K562 (cell line): ENCODE data around the gene SARS1. TPM values are rescaled to one million over a fixed set of nuclear protein-coding genes. Genes with fewer than 3 reads are reported as not detected.

ENCODE experiments used
- CUX1 ChIP-seq: fragments of 200-800 bp; sonication (Bioruptor generic); IDR thresholded peaks from 2 replicates; pipeline ENCODE4 v1.6.1; 2016; ENCODE audit warnings: missing genetic modification characterization, missing compliant biosample characterization
- ETS2 ChIP-seq: IDR thresholded peaks from 2 replicates; pipeline ENCODE4 v1.6.1; 2016; ENCODE audit warnings: borderline replicate concordance, missing genetic modification characterization, mild to moderate bottlenecking, moderate library complexity, missing compliant biosample characterization; ENCODE audit not compliant: poor library complexity, severe bottlenecking
- HLTF ChIP-seq: fragments of 450-650 bp; IDR thresholded peaks from 2 replicates; pipeline ENCODE4 v1.6.1; 2016
- JUN ChIP-seq, 2 experiments: sonication (generic) in 1 of 2; formaldehyde crosslinking in 1 of 2; IDR thresholded peaks; 2 replicates each; pipeline versions ENCODE4 v1.6.1 to v1.8.0; 2012 to 2022; ENCODE audit warnings: borderline replicate concordance in 2 of 2, mild to moderate bottlenecking in 2 of 2, improper control_type of control experiment in 1 of 2, low read depth in 1 of 2, low read length in 1 of 2, missing genetic modification reagents in 1 of 2
- KDM2B ChIP-seq: fragments of 250-450 bp; sonication (Bioruptor Pico); IDR thresholded peaks from 2 replicates; pipeline ENCODE4 v1.8.0; 2021; ENCODE audit warnings: mild to moderate bottlenecking, moderate library complexity
- KLF16 ChIP-seq: IDR thresholded peaks from 2 replicates; pipeline ENCODE4 v1.6.1; 2016; ENCODE audit warnings: antibody characterized with exemption
- SAFB2 ChIP-seq: fragments of 200-400 bp; formaldehyde crosslinking; IDR thresholded peaks from 2 replicates; pipeline ENCODE4 v1.6.1; 2018; ENCODE audit warnings: borderline replicate concordance, low read length, low read depth, moderate library complexity; ENCODE audit not compliant: severe bottlenecking
- SP1 ChIP-seq: sonication (generic); formaldehyde crosslinking; IDR thresholded peaks from 2 replicates; pipeline ENCODE4 v1.8.1; 2022; ENCODE audit warnings: mild to moderate bottlenecking, missing genetic modification reagents
- TFAM ChIP-seq: fragments of 250-450 bp; sonication (Bioruptor Pico); conservative IDR thresholded peaks from 2 replicates; pipeline ENCODE4 v1.5.0; 2021; ENCODE audit warnings: mild to moderate bottlenecking, moderate library complexity
- ZNF124 ChIP-seq: sonication (generic); formaldehyde crosslinking; IDR thresholded peaks from 2 replicates; pipeline ENCODE4 v1.8.1; 2022; ENCODE audit warnings: missing genetic modification reagents
- ZNF253 ChIP-seq: fragments of 250-450 bp; sonication (Bioruptor Pico); conservative IDR thresholded peaks from 2 replicates; pipeline ENCODE4 v1.6.1; 2021; ENCODE audit warnings: mild to moderate bottlenecking
- ZNF274 ChIP-seq: IDR thresholded peaks from 2 replicates; pipeline ENCODE4 v1.6.1; 2011; ENCODE audit warnings: low read depth, mild to moderate bottlenecking, low read length, moderate library complexity, borderline replicate concordance
- ZNF41 ChIP-seq: fragments of 250-450 bp; sonication (Bioruptor Pico); conservative IDR thresholded peaks from 2 replicates; pipeline ENCODE4 v1.4.0; 2020; ENCODE audit warnings: mild to moderate bottlenecking
- ZNF717 ChIP-seq: fragments of 250-450 bp; sonication (Bioruptor Pico); IDR thresholded peaks from 2 replicates; pipeline ENCODE4 v1.5.0; 2021
- polyA plus RNA-seq, 8 experiments: library from polyadenylated mRNA; depleted of rRNA in 4 of 8; stranded (reverse) in 5 of 8; unstranded in 3 of 8; fragments of >200 nt; fragmentation: Nextera tagmentation in 2 of 8; fragmentation: Illumina TruSeq in 1 of 8; extraction: Ambion mirVana in 2 of 8; extraction: Trizol in 1 of 8; gene quantifications; 2 replicates each; pipeline versions ENCODE4 v1.2.1 to v1.2.3, GENCODE V29; 2011 to 2014; ENCODE audit warnings: inconsistent platforms in 1 of 8, missing spikeins in 1 of 8
- total RNA-seq, 7 experiments: library from RNA; depleted of rRNA in 6 of 7; stranded (reverse); fragments of >200 nt in 6 of 7; fragmentation: Illumina TruSeq in 2 of 7; extraction: Trizol in 2 of 7; gene quantifications; 2 replicates each; pipeline versions ENCODE4 v1.2.1 to v1.2.3, GENCODE V29; 2011 to 2021; ENCODE audit warnings: low replicate concordance in 1 of 7
- TF ChIP-seq, protein P1 (sequence below): fragments of 450-650 bp; IDR thresholded peaks from 2 replicates; pipeline ENCODE4 v1.6.1; 2018; ENCODE audit warnings: mild to moderate bottlenecking, low read depth; ENCODE audit not compliant: partially characterized antibody
- TF ChIP-seq, protein P2 (sequence below): fragments of 450-650 bp; formaldehyde crosslinking; IDR thresholded peaks from 2 replicates; pipeline ENCODE4 v1.4.0; 2020; ENCODE audit warnings: mild to moderate bottlenecking, mixed read lengths
- TF ChIP-seq, protein P3 (sequence below): sonication (generic); formaldehyde crosslinking; IDR thresholded peaks from 2 replicates; pipeline ENCODE4 v1.8.0; 2023; ENCODE audit warnings: mild to moderate bottlenecking, missing genetic modification reagents
- TF ChIP-seq, protein P4 (sequence below): fragments of 250-450 bp; sonication (Bioruptor Pico); IDR thresholded peaks from 2 replicates; pipeline ENCODE4 v1.8.0; 2021; ENCODE audit warnings: mild to moderate bottlenecking, moderate library complexity

The SARS1 gene
- total and polyA plus RNA-seq, 9 of the 15 experiments (the other 6 are each of a cell fraction or from before 2014, with no cell fraction given): 221 to 623 (median 254) TPM

- TF ChIP-seq, protein P1, sequence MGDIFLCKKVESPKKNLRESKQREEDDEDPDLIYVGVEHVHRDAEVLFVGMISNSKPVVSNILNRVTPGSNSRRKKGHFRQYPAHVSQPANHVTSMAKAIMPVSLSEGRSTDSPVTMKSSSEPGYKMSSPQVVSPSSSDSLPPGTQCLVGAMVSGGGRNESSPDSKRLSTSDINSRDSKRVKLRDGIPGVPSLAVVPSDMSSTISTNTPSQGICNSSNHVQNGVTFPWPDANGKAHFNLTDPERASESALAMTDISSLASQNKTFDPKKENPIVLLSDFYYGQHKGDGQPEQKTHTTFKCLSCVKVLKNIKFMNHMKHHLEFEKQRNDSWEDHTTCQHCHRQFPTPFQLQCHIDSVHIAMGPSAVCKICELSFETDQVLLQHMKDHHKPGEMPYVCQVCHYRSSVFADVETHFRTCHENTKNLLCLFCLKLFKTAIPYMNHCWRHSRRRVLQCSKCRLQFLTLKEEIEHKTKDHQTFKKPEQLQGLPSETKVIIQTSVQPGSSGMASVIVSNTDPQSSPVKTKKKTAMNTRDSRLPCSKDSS: no peak
- no peak for TF ChIP-seq SP1 (CRISPR knock-in tag)
- no peak for TF ChIP-seq ZNF253 (CRISPR knock-in tag)
- TF ChIP-seq, protein P2, sequence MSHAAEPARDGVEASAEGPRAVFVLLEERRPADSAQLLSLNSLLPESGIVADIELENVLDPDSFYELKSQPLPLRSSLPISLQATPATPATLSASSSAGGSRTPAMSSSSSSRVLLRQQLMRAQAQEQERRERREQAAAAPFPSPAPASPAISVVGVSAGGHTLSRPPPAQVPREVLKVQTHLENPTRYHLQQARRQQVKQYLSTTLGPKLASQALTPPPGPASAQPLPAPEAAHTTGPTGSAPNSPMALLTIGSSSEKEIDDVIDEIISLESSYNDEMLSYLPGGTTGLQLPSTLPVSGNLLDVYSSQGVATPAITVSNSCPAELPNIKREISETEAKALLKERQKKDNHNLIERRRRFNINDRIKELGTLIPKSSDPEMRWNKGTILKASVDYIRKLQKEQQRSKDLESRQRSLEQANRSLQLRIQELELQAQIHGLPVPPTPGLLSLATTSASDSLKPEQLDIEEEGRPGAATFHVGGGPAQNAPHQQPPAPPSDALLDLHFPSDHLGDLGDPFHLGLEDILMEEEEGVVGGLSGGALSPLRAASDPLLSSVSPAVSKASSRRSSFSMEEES (CRISPR knock-in tag): no peak
- TF ChIP-seq ZNF717 (CRISPR knock-in tag): no peak
- TF ChIP-seq CUX1 (CRISPR knock-in tag): no peak
- no peak for TF ChIP-seq ZNF274
- TF ChIP-seq KLF16: no peak
- no peak for TF ChIP-seq TFAM (CRISPR knock-in tag)
- no peak for TF ChIP-seq ZNF41
- TF ChIP-seq, protein P3, sequence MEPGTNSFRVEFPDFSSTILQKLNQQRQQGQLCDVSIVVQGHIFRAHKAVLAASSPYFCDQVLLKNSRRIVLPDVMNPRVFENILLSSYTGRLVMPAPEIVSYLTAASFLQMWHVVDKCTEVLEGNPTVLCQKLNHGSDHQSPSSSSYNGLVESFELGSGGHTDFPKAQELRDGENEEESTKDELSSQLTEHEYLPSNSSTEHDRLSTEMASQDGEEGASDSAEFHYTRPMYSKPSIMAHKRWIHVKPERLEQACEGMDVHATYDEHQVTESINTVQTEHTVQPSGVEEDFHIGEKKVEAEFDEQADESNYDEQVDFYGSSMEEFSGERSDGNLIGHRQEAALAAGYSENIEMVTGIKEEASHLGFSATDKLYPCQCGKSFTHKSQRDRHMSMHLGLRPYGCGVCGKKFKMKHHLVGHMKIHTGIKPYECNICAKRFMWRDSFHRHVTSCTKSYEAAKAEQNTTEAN (CRISPR knock-in tag): no peak
- no peak for TF ChIP-seq ZNF124 (CRISPR knock-in tag)
- no peak for TF ChIP-seq ETS2
- TF ChIP-seq JUN (IDR thresholded peaks at IDR 0.05; ENCODE audit: borderline replicate concordance, low read depth, low read length): no peak
- no peak for TF ChIP-seq JUN (CRISPR knock-in tag; IDR thresholded peaks at IDR 0.05; ENCODE audit: borderline replicate concordance)
- no peak for TF ChIP-seq SAFB2
- TF ChIP-seq, protein P4, sequence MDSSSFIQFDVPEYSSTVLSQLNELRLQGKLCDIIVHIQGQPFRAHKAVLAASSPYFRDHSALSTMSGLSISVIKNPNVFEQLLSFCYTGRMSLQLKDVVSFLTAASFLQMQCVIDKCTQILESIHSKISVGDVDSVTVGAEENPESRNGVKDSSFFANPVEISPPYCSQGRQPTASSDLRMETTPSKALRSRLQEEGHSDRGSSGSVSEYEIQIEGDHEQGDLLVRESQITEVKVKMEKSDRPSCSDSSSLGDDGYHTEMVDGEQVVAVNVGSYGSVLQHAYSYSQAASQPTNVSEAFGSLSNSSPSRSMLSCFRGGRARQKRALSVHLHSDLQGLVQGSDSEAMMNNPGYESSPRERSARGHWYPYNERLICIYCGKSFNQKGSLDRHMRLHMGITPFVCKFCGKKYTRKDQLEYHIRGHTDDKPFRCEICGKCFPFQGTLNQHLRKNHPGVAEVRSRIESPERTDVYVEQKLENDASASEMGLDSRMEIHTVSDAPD (CRISPR knock-in tag): no peak
- TF ChIP-seq HLTF: no peak
- no peak for TF ChIP-seq KDM2B (CRISPR knock-in tag)
Measured at GRCh38 chr1:109218516-109218915, 4.8 kb downstream of the SARS1 start (continued).
